Measurements from ENCODE around the gene AMBRA1. TPM values are rescaled to one million over a fixed set of nuclear protein-coding genes. Genes with fewer than 3 reads are reported as not detected.
"Not testable (repeated sequence)": the region's sequence is repeated elsewhere in the genome, so short reads cannot be mapped to it uniquely, and the experiment has no call there.

AMBRA1 gene
- total RNA-seq, 4 donors from 2014 or later = 25.7 to 33.1 (median 30.2) TPM

DNA sequence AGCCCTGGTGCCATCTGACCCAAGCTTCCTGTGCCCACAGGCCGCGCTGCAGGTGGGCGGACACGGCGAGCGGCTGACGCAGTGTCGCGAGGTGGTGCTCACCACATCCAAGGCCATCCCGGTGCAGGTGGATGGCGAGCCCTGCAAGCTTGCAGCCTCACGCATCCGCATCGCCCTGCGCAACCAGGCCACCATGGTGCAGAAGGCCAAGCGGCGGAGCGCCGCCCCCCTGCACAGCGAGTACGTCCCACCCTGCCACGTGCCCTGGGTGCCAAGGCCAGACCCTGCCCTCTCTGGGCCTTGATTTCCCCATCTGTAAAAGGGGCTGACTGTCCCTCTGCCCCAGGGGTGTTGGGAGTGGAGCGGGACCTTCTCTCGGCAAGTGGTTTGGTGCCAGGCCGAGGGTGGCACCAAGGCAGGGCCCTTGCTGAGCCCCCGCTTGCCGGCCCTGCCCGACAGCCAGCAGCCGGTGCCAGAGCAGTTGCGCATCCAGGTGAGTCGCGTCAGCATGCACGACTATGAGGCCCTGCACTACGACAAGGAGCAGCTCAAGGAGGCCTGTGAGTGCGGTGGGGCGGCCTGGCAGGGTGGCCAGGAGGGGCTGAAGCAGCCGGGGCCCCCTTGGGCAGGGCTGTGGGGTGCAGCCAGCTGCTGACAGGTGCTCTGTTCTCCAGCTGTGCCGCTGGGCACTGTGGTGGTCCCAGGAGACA, 218.3 kb downstream of the AMBRA1 start:
- H3K4me3 ChIP-seq = no peak overlapping the region
- peaks cover 1% of the 10 kb centered on the region for H3K27me3 ChIP-seq
- H3K4me1 ChIP-seq = peaks cover 0 to 13% (median 0%) of the 10 kb centered on the region in 3 donors
- peaks cover 0 to 77% of the 10 kb centered on the region in 2 donors for H3K36me3 ChIP-seq
- no peaks in the 10 kb centered on the region for H3K9me3 ChIP-seq
- ATAC-seq = no peak
- H3K27ac ChIP-seq = no peak overlapping the region
- no peak for TF ChIP-seq POLR2AphosphoS5 (IDR thresholded peaks at IDR 0.05)
- 40 to 93% methylated on average over 2 to 6 of the region's 38 CpGs for WGBS, 2 donors (ENCODE audit: low coverage in 1 of 2)

DNA sequence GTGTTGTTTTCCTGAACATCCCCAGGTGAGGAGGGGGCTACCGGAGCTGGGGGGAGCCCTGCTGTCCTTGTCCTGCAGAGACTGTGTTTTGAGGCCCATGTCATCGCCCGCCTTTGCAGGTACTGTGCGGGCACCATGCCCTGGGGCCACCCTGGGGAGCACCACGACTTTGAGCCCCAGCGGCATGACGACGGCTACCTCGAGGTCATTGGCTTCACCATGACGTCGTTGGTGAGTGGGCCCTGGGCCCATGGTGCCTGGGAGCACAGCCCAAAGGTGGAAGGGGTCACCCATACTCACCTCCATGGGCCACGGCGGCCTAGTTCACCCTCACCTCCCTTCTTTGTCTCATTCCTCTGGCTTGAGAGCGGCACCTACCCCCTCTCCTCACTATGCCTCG, 219.0 kb downstream of the AMBRA1 start:
- ATAC-seq = no peak
- H3K36me3 ChIP-seq = peaks cover 0 to 84% of the 10 kb centered on the region in 2 donors

DNA sequence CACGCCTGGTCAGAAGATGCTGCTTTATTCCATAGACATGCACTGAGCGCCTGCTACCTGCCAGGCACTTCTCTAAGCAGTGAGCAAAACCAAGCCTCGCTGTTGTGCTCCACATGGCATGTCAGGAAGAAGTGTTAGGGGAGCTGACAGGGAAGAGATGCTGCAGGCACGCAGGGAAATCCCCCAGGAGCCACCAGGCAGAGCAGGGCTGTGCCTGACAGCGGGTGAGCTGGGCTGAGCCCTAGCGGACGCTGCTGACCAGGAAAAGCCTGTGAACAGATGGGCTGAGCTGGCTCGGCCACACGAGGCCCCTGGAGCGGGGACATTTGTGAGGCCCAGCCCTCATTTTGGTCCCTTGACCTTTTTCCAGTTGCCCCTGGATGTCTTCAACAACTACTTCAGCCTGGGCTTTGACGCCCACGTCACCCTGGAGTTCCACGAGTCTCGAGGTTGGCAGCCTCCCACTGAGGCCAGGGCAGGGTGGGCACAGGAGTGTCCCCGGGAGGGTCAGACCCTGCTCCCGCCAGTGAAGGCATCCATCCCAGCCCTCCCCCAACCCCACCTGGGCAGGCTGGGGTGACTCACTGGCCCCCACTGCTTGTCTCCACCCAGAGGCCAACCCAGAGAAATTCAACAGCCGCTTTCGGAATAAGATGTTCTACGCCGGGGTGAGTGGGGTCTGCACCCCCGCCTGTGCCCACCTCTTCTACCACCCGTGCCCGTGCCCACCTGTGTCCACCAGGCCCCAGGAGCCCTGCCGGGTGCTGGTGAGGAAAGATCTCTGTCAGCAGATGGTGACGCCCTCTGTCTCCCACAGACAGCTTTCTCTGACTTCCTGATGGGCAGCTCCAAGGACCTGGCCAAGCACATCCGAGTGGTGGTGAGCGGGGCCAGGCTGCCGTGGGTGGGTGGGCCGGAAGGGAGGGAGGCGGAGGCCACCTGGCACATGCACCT, 219.8 kb downstream of the AMBRA1 start:
- Histone ChIP-seq H3K27me3 (no peaks in the 10 kb centered on the region), H3K4me3 (no peak overlapping the region), H3K36me3 (peaks cover 0 to 90% of the 10 kb centered on the region in 2 donors), H3K4me1 (peaks cover 0 to 6% (median 0%) of the 10 kb centered on the region in 3 donors), H3K27ac (no peak overlapping the region), H3K9me3 (no peaks in the 10 kb centered on the region)
- WGBS, 2 donors (ENCODE audit: low coverage in 1 of 2) = 86 to 100% methylated on average over 1 to 9 of the region's 30 CpGs
- ATAC-seq = no peak
- TF ChIP-seq EP300 (IDR thresholded peaks at IDR 0.05) (no peak), POLR2A (IDR thresholded peaks at IDR 0.05) (no peak), POLR2AphosphoS5 (IDR thresholded peaks at IDR 0.05) (no peak)
- TF ChIP-seq, protein P1, sequence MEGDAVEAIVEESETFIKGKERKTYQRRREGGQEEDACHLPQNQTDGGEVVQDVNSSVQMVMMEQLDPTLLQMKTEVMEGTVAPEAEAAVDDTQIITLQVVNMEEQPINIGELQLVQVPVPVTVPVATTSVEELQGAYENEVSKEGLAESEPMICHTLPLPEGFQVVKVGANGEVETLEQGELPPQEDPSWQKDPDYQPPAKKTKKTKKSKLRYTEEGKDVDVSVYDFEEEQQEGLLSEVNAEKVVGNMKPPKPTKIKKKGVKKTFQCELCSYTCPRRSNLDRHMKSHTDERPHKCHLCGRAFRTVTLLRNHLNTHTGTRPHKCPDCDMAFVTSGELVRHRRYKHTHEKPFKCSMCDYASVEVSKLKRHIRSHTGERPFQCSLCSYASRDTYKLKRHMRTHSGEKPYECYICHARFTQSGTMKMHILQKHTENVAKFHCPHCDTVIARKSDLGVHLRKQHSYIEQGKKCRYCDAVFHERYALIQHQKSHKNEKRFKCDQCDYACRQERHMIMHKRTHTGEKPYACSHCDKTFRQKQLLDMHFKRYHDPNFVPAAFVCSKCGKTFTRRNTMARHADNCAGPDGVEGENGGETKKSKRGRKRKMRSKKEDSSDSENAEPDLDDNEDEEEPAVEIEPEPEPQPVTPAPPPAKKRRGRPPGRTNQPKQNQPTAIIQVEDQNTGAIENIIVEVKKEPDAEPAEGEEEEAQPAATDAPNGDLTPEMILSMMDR (IDR thresholded peaks at IDR 0.05) = no peak

More for the DNA sequence above, 219.0 kb downstream of the AMBRA1 start:
- Histone ChIP-seq H3K4me3 (no peak overlapping the region), H3K27ac (no peak overlapping the region), H3K9me3 (no peaks in the 10 kb centered on the region), H3K4me1 (peaks cover 0 to 6% (median 0%) of the 10 kb centered on the region in 3 donors), H3K27me3 (no peaks in the 10 kb centered on the region)
- 87 to 91% methylated on average over 2 to 4 of the region's 15 CpGs for WGBS, 2 donors (ENCODE audit: low coverage in 1 of 2)
- TF ChIP-seq POLR2AphosphoS5 (IDR thresholded peaks at IDR 0.05) (no peak), POLR2A (IDR thresholded peaks at IDR 0.05) (no peak), EP300 (IDR thresholded peaks at IDR 0.05) (no peak)
- TF ChIP-seq, protein P1 (IDR thresholded peaks at IDR 0.05) = no peak

DNA sequence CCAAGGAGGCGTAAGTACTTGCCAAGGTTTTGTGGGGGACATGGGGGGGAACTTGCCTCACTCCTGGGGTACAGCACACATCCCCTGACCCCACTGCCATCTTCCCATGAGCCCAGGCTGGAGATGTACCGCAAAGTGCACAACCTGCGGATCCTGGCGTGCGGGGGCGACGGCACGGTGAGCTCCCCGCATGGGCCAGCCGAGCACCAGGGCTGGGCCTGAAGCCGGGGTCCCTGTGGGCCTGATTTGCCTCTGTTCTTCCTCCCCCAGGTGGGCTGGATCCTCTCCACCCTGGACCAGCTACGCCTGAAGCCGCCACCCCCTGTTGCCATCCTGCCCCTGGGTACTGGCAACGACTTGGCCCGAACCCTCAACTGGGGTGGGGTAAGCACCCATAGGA, 221.3 kb downstream of the AMBRA1 start:
- WGBS, 2 donors (ENCODE audit: low coverage in 1 of 2) = no CpG with 5 or more reads among the region's 15 CpGs
- H3K27me3 ChIP-seq, H3K27ac ChIP-seq, ATAC-seq, H3K4me3 ChIP-seq, H3K9me3 ChIP-seq: not testable (repeated sequence)
- Histone ChIP-seq H3K36me3 (peaks cover 0 to 96% of the 10 kb centered on the region in 2 donors), H3K4me1 (peaks cover 0 to 17% (median 4%) of the 10 kb centered on the region in 3 donors)

DNA sequence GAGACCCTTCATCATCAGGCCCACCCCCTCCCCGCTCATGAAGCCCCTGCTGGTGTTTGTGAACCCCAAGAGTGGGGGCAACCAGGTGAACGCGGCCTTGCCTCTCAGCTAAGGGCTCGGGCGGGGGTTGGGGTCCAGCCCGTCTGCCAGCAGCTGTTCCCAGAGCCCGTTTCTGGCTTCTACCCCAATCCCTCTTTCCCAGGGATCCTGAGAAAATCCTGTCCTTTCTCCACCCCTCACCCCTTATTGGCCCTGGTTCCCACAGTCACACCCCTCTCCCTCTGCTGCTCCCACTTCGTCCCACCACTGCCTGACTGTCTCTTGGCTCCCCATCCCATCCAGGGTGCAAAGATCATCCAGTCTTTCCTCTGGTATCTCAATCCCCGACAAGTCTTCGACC, 221.7 kb downstream of the AMBRA1 start:
- peaks cover 0 to 92% of the 10 kb centered on the region in 2 donors for H3K36me3 ChIP-seq

DNA sequence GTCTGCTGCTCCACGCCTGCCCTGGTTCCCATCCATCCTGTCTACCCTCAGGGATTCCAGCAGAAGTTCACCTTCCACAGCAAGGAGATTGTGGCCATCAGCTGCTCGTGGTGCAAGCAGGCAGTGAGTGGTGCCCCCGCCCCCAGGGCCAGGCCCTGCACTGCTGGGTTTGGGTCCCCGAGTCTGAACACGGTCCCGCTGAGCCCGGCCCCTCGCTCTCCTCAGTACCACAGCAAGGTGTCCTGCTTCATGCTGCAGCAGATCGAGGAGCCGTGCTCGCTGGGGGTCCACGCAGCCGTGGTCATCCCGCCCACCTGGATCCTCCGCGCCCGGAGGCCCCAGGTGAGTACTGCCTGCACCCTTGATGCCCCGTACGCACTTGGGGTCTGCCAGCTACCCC, 222.6 kb downstream of the AMBRA1 start:
- not testable (repeated sequence) for H3K4me3 ChIP-seq, ATAC-seq, H3K9me3 ChIP-seq, H3K27me3 ChIP-seq, H3K27ac ChIP-seq
- peaks cover 0 to 84% of the 10 kb centered on the region in 2 donors for H3K36me3 ChIP-seq
- WGBS, 2 donors (ENCODE audit: low coverage in 1 of 2) = 40% methylated on average over 1 of the region's 19 CpGs; no CpG with 5 or more reads in 1 of the 2 donors
- peaks cover 0 to 29% (median 9%) of the 10 kb centered on the region in 3 donors for H3K4me1 ChIP-seq

More for the DNA sequence above, 221.7 kb downstream of the AMBRA1 start:
- no peak for ATAC-seq
- Histone ChIP-seq H3K4me1 (peaks cover 0 to 21% (median 8%) of the 10 kb centered on the region in 3 donors), H3K27me3 (no peaks in the 10 kb centered on the region), H3K9me3 (no peaks in the 10 kb centered on the region), H3K27ac (no peak overlapping the region), H3K4me3 (no peak overlapping the region)
- TF ChIP-seq EP300 (IDR thresholded peaks at IDR 0.05) (no peak), POLR2AphosphoS5 (IDR thresholded peaks at IDR 0.05) (no peak)
- 70 to 71% methylated on average over 2 to 7 of the region's 10 CpGs for WGBS, 2 donors (ENCODE audit: low coverage in 1 of 2)
